Prostate gland (tissue), 2 donors: Measurements from ENCODE around the gene LCORL. TPM values are rescaled to one million over a fixed set of nuclear protein-coding genes. Genes with fewer than 3 reads are reported as not detected.
"Not testable (repeated sequence)": the region's sequence is repeated elsewhere in the genome, so short reads cannot be mapped to it uniquely, and the experiment has no call there.

ENCODE experiments used
- DNase-seq: peaks from one replicate; pipeline ENCODE4 v3.0.0-alpha.2; 2019; ENCODE audit warnings: low spot score
- H3K27ac ChIP-seq, 2 donors: fragments of 200-600 bp; sonication (generic); 2 replicates each; pipeline ENCODE4 v1.5.1; 2017 to 2019
- H3K27me3 ChIP-seq: fragments of 200-600 bp; sonication (generic); replicated peaks from 2 replicates; pipeline ENCODE4 v1.5.1; 2019; ENCODE audit not compliant: insufficient read depth
- H3K36me3 ChIP-seq, 2 donors: fragments of 200-600 bp; sonication (generic); 1 replicate in 1 of 2; 2 replicates in 1 of 2; pipeline versions ENCODE4 v1.5.1 to v1.8.1; 2017 to 2019
- H3K4me1 ChIP-seq: fragments of 200-600 bp; sonication (generic); replicated peaks from 2 replicates; pipeline ENCODE4 v1.5.1; 2019
- H3K4me3 ChIP-seq, 2 donors: fragments of 200-600 bp; sonication (generic); 2 replicates each; pipeline ENCODE4 v1.5.1; 2017 to 2019
- H3K9me3 ChIP-seq: fragments of 200-600 bp; sonication (generic); 2 replicates; pipeline ENCODE4 v1.5.1; 2017
- CTCF ChIP-seq, 4 experiments: fragments of 200-600 bp in 2 of 4; fragments of 450-650 bp in 2 of 4; sonication (generic) in 2 of 4; IDR thresholded peaks; 1 replicate in 3 of 4; 2 replicates in 1 of 4; pipeline ENCODE4 v1.5.1; 2016 to 2019; ENCODE audit warnings: antibody characterized with exemption in 4 of 4, mild to moderate bottlenecking in 2 of 4, moderate library complexity in 2 of 4
- POLR2A ChIP-seq: fragments of 450-650 bp; IDR thresholded peaks from one replicate; pipeline ENCODE4 v1.6.1; 2016; ENCODE audit warnings: antibody characterized with exemption, mild to moderate bottlenecking
- POLR2AphosphoS5 ChIP-seq: sonication (generic); formaldehyde crosslinking; IDR thresholded peaks from one replicate; pipeline ENCODE4 v1.6.1; 2017; ENCODE audit warnings: antibody characterized with exemption
- WGBS: methylation state at CpG from one replicate; pipeline ENCODE4 v1.1.5; 2018; 5-methylcytosine and 5-hydroxymethylcytosine counted together
- intact Hi-C: fragments of 100-400 bp; cut with DNase I; formaldehyde crosslinking; loops from one replicate; pipeline ENCODE4 v1.14.2; 2022
- total RNA-seq, 2 donors: library from RNA; depleted of rRNA; stranded (reverse); fragments of >200 nt; gene quantifications; one replicate each; pipeline ENCODE4 v1.1.0, GENCODE V29; 2016

The LCORL gene
- total RNA-seq, 2 donors from 2014 or later = 17.8 to 34.5 TPM

- DNase-seq = no peak
- 92% methylated on average over 1 of the region's 1 CpG for WGBS
- no peaks in the 10 kb centered on the region for H3K9me3 ChIP-seq
- intact Hi-C loops = no loop called here
- H3K4me1 ChIP-seq = no peaks in the 10 kb centered on the region
- no peaks in the 10 kb centered on the region for H3K36me3 ChIP-seq
- TF ChIP-seq POLR2AphosphoS5 (no peak), POLR2A (no peak), CTCF (IDR thresholded peaks at IDR 0.05) (no peak)
- no peak overlapping the region for H3K4me3 ChIP-seq
- no peaks in the 10 kb centered on the region for H3K27me3 ChIP-seq
- H3K27ac ChIP-seq = no peak overlapping the region
Observed at GRCh38 chr4:17865866-17866363, 155.6 kb downstream of the LCORL start.

DNA sequence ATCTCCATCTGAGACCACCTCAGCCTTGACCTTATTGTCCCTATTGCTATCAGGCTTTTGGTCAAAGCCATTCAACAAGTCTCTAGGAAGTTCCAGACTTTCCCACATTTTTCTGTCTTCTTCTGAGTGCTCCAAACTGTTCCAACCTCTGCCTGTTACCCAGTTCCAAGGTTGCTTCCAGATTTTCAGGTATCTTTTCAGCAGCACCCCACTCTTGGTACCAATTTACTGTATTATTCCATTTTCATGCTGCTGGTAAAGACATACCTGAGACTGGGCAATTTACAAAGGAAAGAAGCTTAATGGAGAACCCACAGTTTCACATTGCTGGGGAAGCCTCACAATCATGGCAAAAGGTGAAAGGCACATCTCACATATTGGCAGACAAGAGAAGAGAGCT is 159.6 kb downstream of the LCORL start:
- H3K4me1 ChIP-seq, H3K9me3 ChIP-seq, H3K27ac ChIP-seq, H3K27me3 ChIP-seq, H3K36me3 ChIP-seq, H3K4me3 ChIP-seq, intact Hi-C loops, DNase-seq: not testable (repeated sequence)

GRCh38 chr4:17859793-17860406 is 161.7 kb downstream of the LCORL start:
- TF ChIP-seq CTCF (IDR thresholded peaks at IDR 0.05) = no peak
- TF ChIP-seq POLR2A = no peak
- TF ChIP-seq POLR2AphosphoS5 = no peak
- DNase-seq = no peak
- intact Hi-C loops = no loop called here
- 93% methylated on average over 5 of the region's 5 CpGs for WGBS
- no peaks in the 10 kb centered on the region for H3K9me3 ChIP-seq
- no peaks in the 10 kb centered on the region for H3K4me1 ChIP-seq
- H3K27ac ChIP-seq = no peak overlapping the region
- no peaks in the 10 kb centered on the region for H3K27me3 ChIP-seq
- no peaks in the 10 kb centered on the region for H3K36me3 ChIP-seq
- H3K4me3 ChIP-seq = no peak overlapping the region

DNA sequence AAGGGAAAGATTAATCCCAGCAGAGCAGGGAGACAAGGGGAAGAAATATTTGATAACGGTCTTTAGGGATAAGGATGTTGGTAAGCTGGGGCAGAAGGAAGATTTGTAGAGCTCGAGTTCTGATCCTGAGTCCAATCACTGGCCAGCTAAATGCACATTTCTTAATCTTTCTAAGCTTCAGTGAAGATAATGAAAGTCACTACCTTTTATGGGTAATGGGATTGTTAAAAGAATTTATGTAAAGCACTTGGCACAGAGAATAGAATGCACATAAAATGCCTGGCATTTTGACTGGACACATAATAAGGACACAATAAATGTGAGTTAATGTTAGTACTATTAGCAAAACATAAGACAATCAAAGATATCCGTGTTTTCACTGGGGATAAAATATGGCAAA is 167.5 kb downstream of the LCORL start:
- Histone ChIP-seq H3K36me3 (no peaks in the 10 kb centered on the region), H3K27me3 (no peaks in the 10 kb centered on the region), H3K27ac (no peak overlapping the region), H3K9me3 (no peaks in the 10 kb centered on the region), H3K4me1 (no peaks in the 10 kb centered on the region), H3K4me3 (no peak overlapping the region)
- intact Hi-C loops = no loop called here
- no peak for DNase-seq
- TF ChIP-seq POLR2AphosphoS5 (no peak), CTCF (IDR thresholded peaks at IDR 0.05) (no peak), POLR2A (no peak)
- WGBS = 64% methylated on average over 3 of the region's 3 CpGs

- Histone ChIP-seq H3K27ac (no peak overlapping the region), H3K27me3 (no peaks in the 10 kb centered on the region), H3K4me3 (no peak overlapping the region), H3K9me3 (no peaks in the 10 kb centered on the region), H3K36me3 (no peaks in the 10 kb centered on the region), H3K4me1 (no peaks in the 10 kb centered on the region)
- intact Hi-C loops = no loop called here
- no peak for TF ChIP-seq CTCF (IDR thresholded peaks at IDR 0.05)
- TF ChIP-seq POLR2AphosphoS5 = no peak
- TF ChIP-seq POLR2A = no peak
- DNase-seq = no peak
Observed at GRCh38 chr4:17851959-17852358, 169.6 kb downstream of the LCORL start.

GRCh38 chr4:17850295-17850694 is 171.3 kb downstream of the LCORL start:
- 93% methylated on average over 1 of the region's 1 CpG for WGBS
- intact Hi-C loops, H3K36me3 ChIP-seq, H3K4me3 ChIP-seq, DNase-seq, H3K27ac ChIP-seq, H3K4me1 ChIP-seq, H3K27me3 ChIP-seq, H3K9me3 ChIP-seq: not testable (repeated sequence)
